PC-9 (cell line): Measurements from ENCODE around the gene DLD.

Experiments used
- EZH2 ChIP-seq: fragments of 200-600 bp; sonication (generic); IDR thresholded peaks from 2 replicates; pipeline ENCODE4 v1.8.0; 2017; ENCODE audit warnings: antibody characterized with exemption, low read depth
- TF ChIP-seq, protein P1 (sequence below): fragments of 200-600 bp; sonication (generic); conservative IDR thresholded peaks from 2 replicates; pipeline ENCODE4 v1.6.1; 2017; ENCODE audit warnings: mixed run types, antibody characterized with exemption, mild to moderate bottlenecking, moderate library complexity

DNA sequence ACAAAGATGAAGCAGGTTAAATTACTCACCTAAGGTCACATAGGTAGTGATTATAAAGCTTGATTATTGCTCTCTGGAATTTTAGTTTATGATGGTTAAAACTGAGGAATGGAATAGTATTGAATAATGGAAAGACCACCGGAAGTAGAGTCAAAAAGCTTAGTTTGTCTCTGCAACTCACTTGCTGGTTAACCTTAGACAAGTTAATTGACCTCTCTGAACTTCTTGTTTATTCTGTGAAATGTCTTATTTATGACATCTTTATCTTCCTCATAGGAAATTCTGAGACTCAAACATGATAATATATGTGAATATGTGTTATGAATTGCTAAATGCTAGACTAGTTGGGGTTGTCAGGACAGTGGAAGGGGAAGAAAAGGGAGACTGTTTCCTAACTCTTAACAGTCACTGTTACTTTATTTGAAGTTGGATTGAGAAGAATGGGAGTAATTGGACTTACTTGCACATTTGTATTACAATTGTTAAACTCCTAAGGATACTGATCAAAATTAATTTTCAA, 9.6 kb downstream of the DLD start:
- TF ChIP-seq, protein P1, sequence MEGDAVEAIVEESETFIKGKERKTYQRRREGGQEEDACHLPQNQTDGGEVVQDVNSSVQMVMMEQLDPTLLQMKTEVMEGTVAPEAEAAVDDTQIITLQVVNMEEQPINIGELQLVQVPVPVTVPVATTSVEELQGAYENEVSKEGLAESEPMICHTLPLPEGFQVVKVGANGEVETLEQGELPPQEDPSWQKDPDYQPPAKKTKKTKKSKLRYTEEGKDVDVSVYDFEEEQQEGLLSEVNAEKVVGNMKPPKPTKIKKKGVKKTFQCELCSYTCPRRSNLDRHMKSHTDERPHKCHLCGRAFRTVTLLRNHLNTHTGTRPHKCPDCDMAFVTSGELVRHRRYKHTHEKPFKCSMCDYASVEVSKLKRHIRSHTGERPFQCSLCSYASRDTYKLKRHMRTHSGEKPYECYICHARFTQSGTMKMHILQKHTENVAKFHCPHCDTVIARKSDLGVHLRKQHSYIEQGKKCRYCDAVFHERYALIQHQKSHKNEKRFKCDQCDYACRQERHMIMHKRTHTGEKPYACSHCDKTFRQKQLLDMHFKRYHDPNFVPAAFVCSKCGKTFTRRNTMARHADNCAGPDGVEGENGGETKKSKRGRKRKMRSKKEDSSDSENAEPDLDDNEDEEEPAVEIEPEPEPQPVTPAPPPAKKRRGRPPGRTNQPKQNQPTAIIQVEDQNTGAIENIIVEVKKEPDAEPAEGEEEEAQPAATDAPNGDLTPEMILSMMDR = no peak
- no peak for TF ChIP-seq EZH2
